A549 (cell line): ENCODE results near the gene ZNF785. TPM values are rescaled to one million over a fixed set of nuclear protein-coding genes. Genes with fewer than 3 reads are reported as not detected.

Source experiments
- ATAC-seq, 2 experiments: fragments of 200-7000 bp in 1 of 2; fragments of >200 bp in 1 of 2; cut with Nextera tagmentation in 1 of 2; cut with Tn5 transposase in 1 of 2; 3 replicates each; pipeline versions ENCODE4 v1.8.0 to v1.9.1; 2018 to 2020; ENCODE audit warnings: mild to moderate bottlenecking in 1 of 2, moderate library complexity in 1 of 2
- CTCF ChIA-PET: fragments of 300-600 bp; sonication (Branson Sonifier 250); formaldehyde crosslinking; extraction: SDS; loops from one replicate; lab custom pipeline; 2021; ENCODE audit warnings: antibody characterized with exemption, inconsistent platforms; lab: Yijun Ruan, JAX
- POLR2A ChIA-PET: fragments of 350-600 bp; formaldehyde crosslinking; extraction: SDS; loops from one replicate; lab custom pipeline; 2021; ENCODE audit warnings: antibody characterized with exemption, inconsistent platforms; lab: Yijun Ruan, JAX
- DNase-seq, 2 experiments: peaks; one replicate each; pipeline versions ENCODE4 v3.0.0 to v3.0.0-alpha.2; 2011 to 2016; ENCODE audit warnings: low read depth in 1 of 2, low spot score in 1 of 2
- FAIRE-seq: peaks from 2 replicates; lab custom pipeline; 2011; peaks lifted over from hg19 to GRCh38; lab: Jason Lieb, UNC
- H3K27ac ChIP-seq, 2 experiments: fragments of >200 bp; sonication (Bioruptor Twin); formaldehyde crosslinking; 3 replicates each; pipeline ENCODE4 v1.5.1; 2016 to 2017
- H3K4me1 ChIP-seq: fragments of >200 bp; sonication (Bioruptor Twin); formaldehyde crosslinking; 3 replicates; pipeline ENCODE4 v1.6.1; 2016
- H3K4me2 ChIP-seq: fragments of >200 bp; sonication (Bioruptor Twin); formaldehyde crosslinking; 3 replicates; pipeline ENCODE4 v1.6.1; 2016
- H3K4me3 ChIP-seq: fragments of >200 bp; sonication (Bioruptor Twin); formaldehyde crosslinking; 3 replicates; pipeline ENCODE4 v1.5.1; 2016
- H3K9me3 ChIP-seq: fragments of >200 bp; sonication (Bioruptor Twin); formaldehyde crosslinking; 3 replicates; pipeline ENCODE4 v1.6.1; 2016
- BHLHE40 ChIP-seq: IDR thresholded peaks from 2 replicates; pipeline ENCODE4 v1.6.1; 2012; ENCODE audit warnings: low read depth, low read length, inconsistent platforms
- EHF ChIP-seq: fragments of 250-450 bp; sonication (Bioruptor Pico); IDR thresholded peaks from 2 replicates; pipeline ENCODE4 v1.5.0; 2020; ENCODE audit warnings: mild to moderate bottlenecking
- FOSL2 ChIP-seq, 2 experiments: fragments of 450-650 bp in 1 of 2; fragments of >200 bp in 1 of 2; sonication (Bioruptor Twin) in 1 of 2; formaldehyde crosslinking; IDR thresholded peaks; 2 replicates each; pipeline versions ENCODE4 v1.5.0 to v1.6.1; 2016 to 2020; ENCODE audit warnings: mild to moderate bottlenecking in 1 of 2, moderate library complexity in 1 of 2
- JUN ChIP-seq, 2 experiments: fragments of >200 bp; sonication (Bioruptor Twin); formaldehyde crosslinking; IDR thresholded peaks; 2 replicates in 1 of 2; 3 replicates in 1 of 2; pipeline ENCODE4 v1.6.1; 2016 to 2017
- RARB ChIP-seq: fragments of 250-450 bp; sonication (Bioruptor Pico); IDR thresholded peaks from 2 replicates; pipeline ENCODE4 v1.8.0; 2021; ENCODE audit warnings: mild to moderate bottlenecking, moderate library complexity
- TP53 ChIP-seq: fragments of 250-450 bp; sonication (Bioruptor Pico); IDR thresholded peaks from 2 replicates; pipeline ENCODE4 v1.5.0; 2021; ENCODE audit warnings: mild to moderate bottlenecking, moderate library complexity
- WGBS: methylation state at CpG from one replicate; pipeline ENCODE4 v1.1.6; 2017; ENCODE audit errors: missing lambda C conversion rate; 5-methylcytosine and 5-hydroxymethylcytosine counted together
- polyA plus RNA-seq, 4 experiments: library from polyadenylated mRNA; depleted of rRNA in 3 of 4; stranded (reverse); fragments of >200 nt; fragmentation: RNase III in 1 of 4; extraction: RNeasy Plus Mini Kit Qiagen cat#74134 plus additional on column Dnase treatment in 1 of 4; gene quantifications; 2 replicates in 3 of 4; 3 replicates in 1 of 4; pipeline ENCODE4 v1.2.3, GENCODE V29; 2011 to 2017
- TF ChIP-seq, protein P1 (sequence below): IDR thresholded peaks from 2 replicates; pipeline ENCODE4 v1.6.1; 2012; ENCODE audit warnings: low read depth, borderline replicate concordance
- TF ChIP-seq, protein P2 (sequence below): IDR thresholded peaks from 2 replicates; pipeline ENCODE4 v1.6.1; 2012
- TF ChIP-seq, protein P3 (sequence below): fragments of 250-450 bp; sonication (Bioruptor Pico); IDR thresholded peaks from 2 replicates; pipeline ENCODE4 v1.5.0; 2021; ENCODE audit warnings: mild to moderate bottlenecking, moderate library complexity, borderline replicate concordance
- TF ChIP-seq, protein P4 (sequence below): IDR thresholded peaks from 2 replicates; pipeline ENCODE4 v1.6.1; 2012

Gene ZNF785
- polyA plus RNA-seq, 2 of the 4 experiments (the other 2 are of a cell fraction) = not detected

DNA sequence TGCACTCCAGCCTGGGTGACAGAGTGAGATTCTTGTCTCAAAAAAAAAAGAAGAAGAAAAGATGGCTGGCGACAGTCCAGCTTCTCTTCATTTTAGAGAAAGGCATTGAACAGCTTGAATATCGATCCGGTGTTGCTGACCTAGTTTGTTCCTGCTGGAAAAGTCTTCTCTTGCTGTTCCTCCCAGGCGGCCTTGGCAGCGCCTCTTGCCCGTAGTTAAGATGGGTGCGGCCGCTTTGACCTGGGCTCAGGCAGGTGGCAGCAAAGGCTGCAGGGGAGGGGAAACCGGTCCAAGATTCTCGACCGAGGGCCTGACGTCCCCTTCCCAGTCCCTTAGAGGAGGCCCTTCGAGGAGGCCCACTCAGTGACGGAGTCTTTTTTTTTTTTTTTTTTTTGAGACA lies 23.5 kb downstream of the ZNF785 start:
- TF ChIP-seq, protein P1, sequence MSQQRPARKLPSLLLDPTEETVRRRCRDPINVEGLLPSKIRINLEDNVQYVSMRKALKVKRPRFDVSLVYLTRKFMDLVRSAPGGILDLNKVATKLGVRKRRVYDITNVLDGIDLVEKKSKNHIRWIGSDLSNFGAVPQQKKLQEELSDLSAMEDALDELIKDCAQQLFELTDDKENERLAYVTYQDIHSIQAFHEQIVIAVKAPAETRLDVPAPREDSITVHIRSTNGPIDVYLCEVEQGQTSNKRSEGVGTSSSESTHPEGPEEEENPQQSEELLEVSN = no peak
- TF ChIP-seq TP53 (CRISPR knock-in tag) = no peak
- TF ChIP-seq, protein P2, sequence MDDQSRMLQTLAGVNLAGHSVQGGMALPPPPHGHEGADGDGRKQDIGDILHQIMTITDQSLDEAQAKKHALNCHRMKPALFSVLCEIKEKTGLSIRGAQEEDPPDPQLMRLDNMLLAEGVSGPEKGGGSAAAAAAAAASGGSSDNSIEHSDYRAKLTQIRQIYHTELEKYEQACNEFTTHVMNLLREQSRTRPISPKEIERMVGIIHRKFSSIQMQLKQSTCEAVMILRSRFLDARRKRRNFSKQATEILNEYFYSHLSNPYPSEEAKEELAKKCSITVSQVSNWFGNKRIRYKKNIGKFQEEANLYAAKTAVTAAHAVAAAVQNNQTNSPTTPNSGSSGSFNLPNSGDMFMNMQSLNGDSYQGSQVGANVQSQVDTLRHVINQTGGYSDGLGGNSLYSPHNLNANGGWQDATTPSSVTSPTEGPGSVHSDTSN = no peak
- TF ChIP-seq FOSL2 (IDR thresholded peaks at IDR 0.05) = no peak
- TF ChIP-seq FOSL2 (CRISPR knock-in tag; IDR thresholded peaks at IDR 0.05) = no peak
- TF ChIP-seq EHF (CRISPR knock-in tag) = no peak
- TF ChIP-seq, protein P3, sequence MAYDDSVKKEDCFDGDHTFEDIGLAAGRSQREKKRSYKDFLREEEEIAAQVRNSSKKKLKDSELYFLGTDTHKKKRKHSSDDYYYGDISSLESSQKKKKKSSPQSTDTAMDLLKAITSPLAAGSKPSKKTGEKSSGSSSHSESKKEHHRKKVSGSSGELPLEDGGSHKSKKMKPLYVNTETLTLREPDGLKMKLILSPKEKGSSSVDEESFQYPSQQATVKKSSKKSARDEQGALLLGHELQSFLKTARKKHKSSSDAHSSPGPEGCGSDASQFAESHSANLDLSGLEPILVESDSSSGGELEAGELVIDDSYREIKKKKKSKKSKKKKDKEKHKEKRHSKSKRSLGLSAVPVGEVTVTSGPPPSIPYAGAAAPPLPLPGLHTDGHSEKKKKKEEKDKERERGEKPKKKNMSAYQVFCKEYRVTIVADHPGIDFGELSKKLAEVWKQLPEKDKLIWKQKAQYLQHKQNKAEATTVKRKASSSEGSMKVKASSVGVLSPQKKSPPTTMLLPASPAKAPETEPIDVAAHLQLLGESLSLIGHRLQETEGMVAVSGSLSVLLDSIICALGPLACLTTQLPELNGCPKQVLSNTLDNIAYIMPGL = no peak
- TF ChIP-seq JUN (IDR thresholded peaks at IDR 0.05) = no peak
- TF ChIP-seq BHLHE40 = no peak
- no peak for TF ChIP-seq RARB (CRISPR knock-in tag)
- TF ChIP-seq, all 56 proteins: peak for 0
- peak overlapping the region in 1 of 2 experiments; percentile 75; a peak in 3 of 6 replicates for H3K27ac ChIP-seq
- no peaks in the 10 kb centered on the region for H3K9me3 ChIP-seq
- ATAC-seq = no peak
- peaks cover 3% of the 10 kb centered on the region; the same call in 2 of the 3 replicates for H3K4me1 ChIP-seq
- ChIA-PET POLR2A (interaction anchor here (1.4 kb wide), 1 partner anchor 117 kb away, joined by 6 read pairs; the partner anchor contains the start of gene SEPHS2), CTCF (interaction anchor here (1.1 to 1.8 kb wide), 5 partner anchors 9 to 132 kb away, joined by 3 to 10 read pairs (median 3); partner anchors contain the start of genes DCTPP1 and ZNF688)
- WGBS = 93% methylated on average over 14 of the region's 14 CpGs
- no peak for FAIRE-seq
- no peak for DNase-seq
- no peak overlapping the region for H3K4me3 ChIP-seq
- H3K4me2 ChIP-seq = peak overlapping the region; percentile 75; the same call in 2 of the 3 replicates

DNA sequence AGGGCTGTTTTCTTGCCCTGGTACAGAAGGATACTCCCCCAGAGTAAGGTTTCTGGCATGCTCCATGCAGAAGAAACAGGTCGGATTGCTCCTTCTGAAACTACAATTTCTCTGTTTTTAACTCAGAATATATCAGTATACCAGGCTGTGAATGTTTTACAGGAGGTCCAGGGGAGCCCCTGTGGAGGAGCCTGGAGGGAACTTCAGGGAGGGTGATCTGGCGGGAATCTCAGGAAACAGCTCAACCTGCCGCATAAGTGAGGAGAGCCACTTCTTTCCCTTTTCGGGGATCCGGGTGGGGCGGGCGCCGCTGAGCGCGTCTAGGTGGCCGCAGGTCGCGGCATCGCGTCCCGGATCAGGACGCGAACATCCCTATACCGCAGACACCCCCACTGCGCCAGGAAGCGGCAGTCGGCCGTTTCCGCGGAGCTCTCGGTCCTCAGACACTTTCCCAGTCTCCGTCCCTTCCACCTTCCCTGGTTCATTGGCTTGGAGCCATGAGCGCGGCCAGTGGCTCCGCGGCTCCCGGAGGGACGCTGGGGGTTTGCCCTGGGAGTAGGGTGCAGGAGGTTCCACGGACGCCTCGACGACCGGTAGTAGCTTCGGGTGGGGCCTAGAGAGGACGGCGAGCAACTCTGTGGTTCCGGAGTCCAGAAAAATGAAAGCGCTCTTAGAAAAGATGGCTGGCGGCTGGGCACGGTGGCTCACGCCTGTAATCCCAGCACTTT lies 24.2 kb downstream of the ZNF785 start:
- H3K4me2 ChIP-seq = peak overlapping the region; percentile 75
- H3K4me1 ChIP-seq = peaks cover 4% of the 10 kb centered on the region; the same call in 1 of the 3 replicates
- 66% methylated on average over 23 of the region's 46 CpGs for WGBS
- peak overlapping the region; percentile 73 to 75 for H3K27ac ChIP-seq
- no peaks in the 10 kb centered on the region for H3K9me3 ChIP-seq
- peak overlapping the region; percentile 45 for H3K4me3 ChIP-seq
- POLR2A ChIA-PET = interaction anchor here (1.4 kb wide), 1 partner anchor 116 kb away, joined by 6 read pairs; the partner anchor contains the start of gene SEPHS2
- no peak for FAIRE-seq
- no peak for DNase-seq
- CTCF ChIA-PET = interaction anchor here (0.6 to 1.8 kb wide), 7 partner anchors 10 to 131 kb away, joined by 3 to 10 read pairs (median 3); partner anchors contain the start of genes DCTPP1 and ZNF688
- TF ChIP-seq, protein P4, sequence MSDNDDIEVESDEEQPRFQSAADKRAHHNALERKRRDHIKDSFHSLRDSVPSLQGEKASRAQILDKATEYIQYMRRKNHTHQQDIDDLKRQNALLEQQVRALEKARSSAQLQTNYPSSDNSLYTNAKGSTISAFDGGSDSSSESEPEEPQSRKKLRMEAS = peak; percentile 17; the same call in 1 of the 2 replicates
- TF ChIP-seq, protein P1 = peak; percentile 26; the same call in 1 of the 2 replicates
- TF ChIP-seq RARB (CRISPR knock-in tag) = no peak
- no peak for ATAC-seq

DNA sequence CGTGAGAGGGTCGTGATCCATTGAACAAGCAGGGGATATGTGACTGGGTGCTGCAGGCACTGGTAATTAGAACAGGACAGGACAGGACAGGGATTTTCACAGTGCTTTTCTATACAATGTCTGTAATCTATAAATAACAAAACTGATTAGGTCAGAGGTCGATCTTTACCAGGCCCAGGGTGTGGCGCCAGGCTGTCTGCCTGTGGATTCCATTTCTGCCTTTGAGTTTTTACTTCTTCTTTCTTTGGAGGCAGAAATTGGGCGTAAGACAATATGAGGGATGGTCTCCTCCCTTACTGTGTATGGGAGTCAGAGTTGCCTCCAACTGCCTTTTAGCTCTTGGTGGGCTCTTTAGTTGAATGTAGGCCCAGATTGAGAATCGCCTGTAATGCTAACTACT lies 25.8 kb downstream of the ZNF785 start:
- ATAC-seq (no peak), DNase-seq (no peak)
- no peak overlapping the region for H3K4me2 ChIP-seq
- H3K4me3 ChIP-seq = no peak overlapping the region
- H3K9me3 ChIP-seq = no peaks in the 10 kb centered on the region
- peaks cover 4% of the 10 kb centered on the region; the same call in 1 of the 3 replicates for H3K4me1 ChIP-seq
- POLR2A ChIA-PET = interaction anchor here (2.8 kb wide), 1 partner anchor 12 kb away, joined by 44 read pairs; the partner anchor contains the start of gene ZNF688
- H3K27ac ChIP-seq = peak overlapping the region in 1 of 2 experiments; percentile 98; a peak in 3 of 6 replicates
- no peak for TF ChIP-seq EHF (CRISPR knock-in tag)
- TF ChIP-seq, all 56 proteins: peak for 0
- CTCF ChIA-PET = interaction anchor here (1.6 to 1.7 kb wide), 2 partner anchors 72 to 130 kb away, joined by 5 to 7 read pairs; partner anchors contain the start of gene DCTPP1
- no peak for FAIRE-seq
- 96% methylated on average over 6 of the region's 6 CpGs for WGBS
